Adrenal gland (tissue), 5 donors: Measurements from ENCODE around the gene SEC61A2.

Source experiments
- POLR2A ChIP-seq, 2 donors: fragments of 450-650 bp; IDR thresholded peaks; one replicate each; pipeline ENCODE4 v1.6.1; 2017; ENCODE audit warnings: antibody characterized with exemption in 2 of 2, mild to moderate bottlenecking in 2 of 2, moderate library complexity in 1 of 2
- TF ChIP-seq, protein P1 (sequence below), 6 experiments: fragments of 450-650 bp in 4 of 6; fragments of 200-600 bp in 2 of 6; sonication (generic) in 1 of 6; IDR thresholded peaks; 1 replicate in 5 of 6; 2 replicates in 1 of 6; pipeline versions ENCODE4 v1.5.1 to v1.8.0; 2016 to 2021; ENCODE audit warnings: antibody characterized with exemption in 6 of 6, mild to moderate bottlenecking in 2 of 6, moderate library complexity in 1 of 6
- donor health status: DM: no; HTN: no; CAD: no.

DNA sequence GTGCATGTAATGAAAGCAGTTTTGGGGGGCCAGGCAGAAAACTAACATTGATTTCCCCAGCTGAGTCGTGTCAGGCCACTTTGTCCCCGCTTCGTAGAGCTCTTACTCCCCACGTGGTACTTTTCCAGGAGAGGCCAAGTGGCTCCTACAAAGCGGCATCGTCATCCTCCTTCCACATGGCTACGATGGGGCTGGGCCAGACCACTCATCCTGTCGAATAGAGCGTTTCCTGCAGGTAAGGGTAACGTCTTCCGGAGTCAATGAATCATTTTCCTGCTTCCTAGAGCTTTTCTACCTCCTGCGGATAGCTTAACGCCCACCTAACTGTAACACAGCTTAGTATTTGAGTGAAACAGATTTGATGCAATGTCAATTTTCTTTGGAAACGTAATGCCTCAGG is 21.7 kb upstream of the SEC61A2 start:
- TF ChIP-seq, protein P1, sequence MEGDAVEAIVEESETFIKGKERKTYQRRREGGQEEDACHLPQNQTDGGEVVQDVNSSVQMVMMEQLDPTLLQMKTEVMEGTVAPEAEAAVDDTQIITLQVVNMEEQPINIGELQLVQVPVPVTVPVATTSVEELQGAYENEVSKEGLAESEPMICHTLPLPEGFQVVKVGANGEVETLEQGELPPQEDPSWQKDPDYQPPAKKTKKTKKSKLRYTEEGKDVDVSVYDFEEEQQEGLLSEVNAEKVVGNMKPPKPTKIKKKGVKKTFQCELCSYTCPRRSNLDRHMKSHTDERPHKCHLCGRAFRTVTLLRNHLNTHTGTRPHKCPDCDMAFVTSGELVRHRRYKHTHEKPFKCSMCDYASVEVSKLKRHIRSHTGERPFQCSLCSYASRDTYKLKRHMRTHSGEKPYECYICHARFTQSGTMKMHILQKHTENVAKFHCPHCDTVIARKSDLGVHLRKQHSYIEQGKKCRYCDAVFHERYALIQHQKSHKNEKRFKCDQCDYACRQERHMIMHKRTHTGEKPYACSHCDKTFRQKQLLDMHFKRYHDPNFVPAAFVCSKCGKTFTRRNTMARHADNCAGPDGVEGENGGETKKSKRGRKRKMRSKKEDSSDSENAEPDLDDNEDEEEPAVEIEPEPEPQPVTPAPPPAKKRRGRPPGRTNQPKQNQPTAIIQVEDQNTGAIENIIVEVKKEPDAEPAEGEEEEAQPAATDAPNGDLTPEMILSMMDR (IDR thresholded peaks at IDR 0.05) = no peak
- no peak for TF ChIP-seq POLR2A (IDR thresholded peaks at IDR 0.05)
